ENCODE data around the gene RAB17. TPM values are rescaled to one million over a fixed set of nuclear protein-coding genes. Genes with fewer than 3 reads are reported as not detected.

Gene RAB17
- total RNA-seq, 1 experiment from 2014 or later: 1.3 TPM

DNA sequence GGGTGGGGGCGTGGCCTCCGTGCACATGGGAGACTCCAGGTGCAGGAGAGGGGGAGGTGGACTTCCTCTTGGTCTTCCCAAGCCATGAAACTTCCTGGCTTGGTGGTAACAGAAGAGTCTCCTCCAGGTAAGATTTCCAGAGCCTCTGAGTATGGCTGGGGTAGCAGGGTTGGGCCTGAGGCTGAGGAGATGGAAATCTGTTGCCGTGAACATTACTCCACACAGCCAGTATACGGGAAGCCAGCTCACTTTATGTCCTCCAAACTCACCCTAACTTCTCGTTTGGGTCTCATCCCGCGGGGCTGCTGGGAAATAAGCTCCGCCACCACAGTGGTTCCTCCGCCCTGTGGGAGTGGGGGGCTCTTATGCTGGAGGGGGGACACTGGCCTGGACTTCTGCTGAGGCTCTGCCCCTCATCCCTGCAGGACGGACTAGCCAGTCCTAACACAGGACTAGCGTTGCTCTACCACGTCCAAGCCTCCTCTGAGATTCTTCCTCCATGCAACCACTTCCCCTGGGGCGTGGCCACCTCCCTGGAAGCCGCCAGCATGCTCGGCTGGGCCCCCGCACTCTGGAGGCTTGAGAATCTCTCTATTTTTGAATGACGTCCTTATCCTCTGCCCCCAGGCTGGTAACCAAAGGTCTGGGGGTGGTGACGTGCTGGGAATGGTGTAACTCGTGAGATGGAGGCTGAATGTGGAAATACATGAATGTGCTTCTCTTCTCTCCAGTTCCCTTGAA, 777 bp upstream of the RAB17 start:
- no peaks in the 10 kb centered on the region for H3K36me3 ChIP-seq (ENCODE audit: insufficient read depth, low read length)
- H3K79me2 ChIP-seq (ENCODE audit: low read length): no peaks in the 10 kb centered on the region
- H4K20me1 ChIP-seq (ENCODE audit: insufficient read depth, low read depth, low read length): no peaks in the 10 kb centered on the region
- H3K27ac ChIP-seq (ENCODE audit: low read length): no peak overlapping the region
- no peaks in the 10 kb centered on the region for H3K4me1 ChIP-seq (ENCODE audit: low read length)
- no peaks in the 10 kb centered on the region for H3K9me3 ChIP-seq (ENCODE audit: low read length)
- DNase-seq: no peak
- no peak overlapping the region for H3K4me3 ChIP-seq (ENCODE audit: low read length)
- no peak overlapping the region for H2AFZ ChIP-seq (ENCODE audit: low read length)
- no peak overlapping the region for H3K4me2 ChIP-seq (ENCODE audit: low read depth, low read length, poor library complexity, severe bottlenecking)
- no peak overlapping the region for H3K9ac ChIP-seq (ENCODE audit: low read length)
- no peaks in the 10 kb centered on the region for H3K9me2 ChIP-seq (replicated peaks; ENCODE audit: insufficient read depth, low read length)
- H3K27me3 ChIP-seq (ENCODE audit: low read length): no peaks in the 10 kb centered on the region

DNA sequence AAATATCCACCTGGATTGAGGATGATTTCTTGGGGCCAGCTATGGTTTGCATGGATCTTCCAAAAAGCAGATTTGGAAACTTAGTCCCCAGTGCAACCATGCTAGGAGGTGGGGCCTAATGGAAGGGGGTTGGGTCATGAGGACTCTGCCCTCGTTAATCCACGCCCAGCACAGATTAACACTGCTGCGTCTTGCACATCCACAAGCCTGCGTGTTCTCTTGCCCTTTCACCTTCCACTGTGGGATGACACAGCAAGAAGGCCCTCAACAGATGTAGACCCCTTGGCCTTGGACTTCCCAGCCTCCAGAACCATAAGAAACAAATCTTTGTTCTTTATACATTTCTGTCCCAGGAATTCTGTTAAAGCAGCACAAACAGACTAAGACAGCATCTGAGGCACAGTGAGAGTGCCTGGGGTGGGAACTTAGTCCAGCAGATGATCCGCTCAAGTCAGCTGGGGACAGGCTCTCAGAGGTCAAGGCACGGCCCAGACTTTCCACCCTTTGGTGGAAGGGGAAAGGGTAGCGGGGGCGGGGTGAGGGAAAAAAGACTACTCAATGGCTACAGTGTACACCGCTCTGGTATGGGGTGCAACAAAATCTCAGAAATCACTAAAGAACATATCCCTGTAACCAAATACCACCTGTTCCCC, 2.4 kb downstream of the RAB17 start:
- Histone ChIP-seq H3K4me1 (ENCODE audit: low read length) (no peaks in the 10 kb centered on the region), H3K27ac (ENCODE audit: low read length) (no peak overlapping the region), H3K4me2 (ENCODE audit: low read depth, low read length, poor library complexity, severe bottlenecking) (no peak overlapping the region), H3K9me2 (replicated peaks; ENCODE audit: insufficient read depth, low read length) (no peaks in the 10 kb centered on the region), H3K4me3 (ENCODE audit: low read length) (no peak overlapping the region), H3K36me3 (ENCODE audit: insufficient read depth, low read length) (no peaks in the 10 kb centered on the region), H4K20me1 (ENCODE audit: insufficient read depth, low read depth, low read length) (no peaks in the 10 kb centered on the region), H3K27me3 (ENCODE audit: low read length) (no peaks in the 10 kb centered on the region), H3K9me3 (ENCODE audit: low read length) (no peaks in the 10 kb centered on the region), H3K9ac (ENCODE audit: low read length) (no peak overlapping the region), H3K79me2 (ENCODE audit: low read length) (no peaks in the 10 kb centered on the region), H2AFZ (ENCODE audit: low read length) (no peak overlapping the region)
- DNase-seq: no peak

GRCh38 chr2:237585590-237586221, 4.8 kb downstream of the RAB17 start:
- H4K20me1 ChIP-seq (ENCODE audit: insufficient read depth, low read depth, low read length): no peaks in the 10 kb centered on the region
- H3K27me3 ChIP-seq (ENCODE audit: low read length): no peaks in the 10 kb centered on the region
- H3K79me2 ChIP-seq (ENCODE audit: low read length): no peaks in the 10 kb centered on the region
- H3K4me1 ChIP-seq (ENCODE audit: low read length): no peaks in the 10 kb centered on the region
- no peaks in the 10 kb centered on the region for H3K36me3 ChIP-seq (ENCODE audit: insufficient read depth, low read length)
- H3K9me2 ChIP-seq (replicated peaks; ENCODE audit: insufficient read depth, low read length): no peaks in the 10 kb centered on the region
- no peak overlapping the region for H3K27ac ChIP-seq (ENCODE audit: low read length)
- H2AFZ ChIP-seq (ENCODE audit: low read length): no peak overlapping the region
- H3K9me3 ChIP-seq (ENCODE audit: low read length): no peaks in the 10 kb centered on the region
- no peak overlapping the region for H3K4me2 ChIP-seq (ENCODE audit: low read depth, low read length, poor library complexity, severe bottlenecking)
- H3K9ac ChIP-seq (ENCODE audit: low read length): no peak overlapping the region
- no peak overlapping the region for H3K4me3 ChIP-seq (ENCODE audit: low read length)
- no peak for DNase-seq

DNA sequence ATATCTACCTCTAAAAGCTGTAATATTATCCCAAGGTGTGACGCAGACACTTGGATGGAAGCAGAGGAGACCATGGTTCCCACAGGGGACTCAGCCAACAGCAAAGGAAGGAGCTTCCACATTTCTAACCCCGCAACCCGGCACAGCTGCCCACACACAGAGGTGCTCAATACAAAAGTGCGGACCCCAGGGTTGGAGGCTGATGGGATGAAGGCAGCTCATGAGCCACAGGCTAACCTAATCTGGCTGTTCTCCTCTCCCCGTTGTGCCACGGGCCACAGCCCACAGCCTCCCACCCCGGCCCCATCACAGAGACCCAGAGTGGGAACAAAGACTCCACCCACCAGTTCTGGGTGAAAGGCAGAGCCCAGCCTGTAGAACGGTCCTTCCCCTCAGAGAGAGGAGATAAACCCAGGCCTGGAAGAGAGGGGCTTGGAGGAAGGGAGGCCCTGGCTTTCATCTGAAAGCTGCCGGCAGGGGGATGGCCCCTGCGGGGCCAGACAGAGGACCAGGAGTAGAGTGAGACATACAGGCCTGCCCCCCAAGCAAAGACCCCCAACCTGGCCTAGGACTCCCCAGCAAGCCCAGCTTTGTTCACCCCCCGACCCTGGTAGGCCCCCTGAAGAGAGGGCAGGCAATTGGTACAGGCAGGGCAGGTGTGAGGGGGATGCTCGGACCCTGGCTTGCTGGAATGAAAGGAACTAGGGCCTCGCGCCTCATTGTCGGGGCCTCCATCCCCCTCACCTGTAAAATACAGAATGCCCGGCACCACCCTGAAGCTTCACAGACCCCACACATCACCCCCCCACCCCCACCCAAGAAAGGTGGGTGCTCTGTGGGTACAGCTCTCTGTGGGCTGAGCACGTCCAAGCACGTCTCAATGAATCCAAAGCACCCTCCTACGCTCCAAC, 6.9 kb downstream of the RAB17 start:
- H3K4me3 ChIP-seq (ENCODE audit: low read length): no peak overlapping the region
- no peaks in the 10 kb centered on the region for H3K4me1 ChIP-seq (ENCODE audit: low read length)
- H3K9me2 ChIP-seq (replicated peaks; ENCODE audit: insufficient read depth, low read length): no peaks in the 10 kb centered on the region
- H3K9ac ChIP-seq (ENCODE audit: low read length): no peak overlapping the region
- H2AFZ ChIP-seq (ENCODE audit: low read length): no peak overlapping the region
- no peaks in the 10 kb centered on the region for H3K36me3 ChIP-seq (ENCODE audit: insufficient read depth, low read length)
- no peak overlapping the region for H3K27ac ChIP-seq (ENCODE audit: low read length)
- H3K79me2 ChIP-seq (ENCODE audit: low read length): no peaks in the 10 kb centered on the region
- no peak overlapping the region for H3K4me2 ChIP-seq (ENCODE audit: low read depth, low read length, poor library complexity, severe bottlenecking)
- H3K9me3 ChIP-seq (ENCODE audit: low read length): no peaks in the 10 kb centered on the region
- H4K20me1 ChIP-seq (ENCODE audit: insufficient read depth, low read depth, low read length): no peaks in the 10 kb centered on the region
- no peaks in the 10 kb centered on the region for H3K27me3 ChIP-seq (ENCODE audit: low read length)
- no peak for DNase-seq

DNA sequence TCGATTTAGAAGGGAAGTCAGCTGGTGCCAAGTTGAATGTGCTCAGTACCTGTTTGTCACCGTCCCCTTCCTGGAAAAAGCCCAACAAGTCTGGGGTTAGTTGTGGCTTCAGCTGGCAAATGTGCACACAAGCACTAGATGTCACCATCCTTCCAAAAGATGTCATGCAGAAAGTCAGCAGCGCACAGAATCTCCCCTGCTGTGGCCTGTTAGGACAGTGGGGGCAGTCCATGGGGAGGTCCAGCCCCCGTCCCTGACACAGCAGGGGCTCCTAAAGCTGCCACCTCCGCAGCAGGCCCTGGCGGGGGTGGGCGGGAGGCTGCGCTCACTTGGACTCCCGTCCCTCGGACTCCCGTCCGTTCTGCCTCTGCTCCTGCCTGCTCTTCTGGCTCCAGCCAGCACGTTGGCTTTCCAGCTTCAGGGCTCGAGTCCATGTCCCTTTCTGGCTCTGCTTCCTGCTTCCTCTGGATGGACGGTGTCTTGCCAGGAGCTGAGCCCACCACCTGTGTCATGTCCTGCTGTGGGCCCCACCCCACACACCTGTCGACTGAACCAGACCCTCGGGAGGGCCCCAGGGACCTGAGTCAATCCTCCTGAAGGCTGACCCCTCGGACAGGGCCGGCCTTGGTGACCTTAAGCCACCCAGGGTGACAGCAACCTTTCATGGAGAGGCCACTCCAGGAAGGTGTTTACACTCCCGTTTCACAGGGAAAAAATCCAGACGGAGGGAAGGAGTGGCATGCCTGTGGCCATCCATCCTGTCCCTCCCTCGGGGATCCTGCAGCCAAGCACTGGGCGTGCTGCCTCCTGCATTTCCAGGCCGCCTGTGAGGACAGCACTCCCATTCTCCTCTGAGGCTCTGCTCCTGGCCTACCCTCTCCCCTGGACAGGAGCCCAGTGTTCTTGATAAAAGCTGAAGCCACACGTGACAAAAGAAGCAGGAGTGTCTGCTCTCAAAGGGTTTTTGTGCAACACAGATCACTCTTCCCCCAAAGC, 8.5 kb downstream of the RAB17 start:
- no peak overlapping the region for H3K4me2 ChIP-seq (ENCODE audit: low read depth, low read length, poor library complexity, severe bottlenecking)
- no peaks in the 10 kb centered on the region for H3K36me3 ChIP-seq (ENCODE audit: insufficient read depth, low read length)
- H3K27ac ChIP-seq (ENCODE audit: low read length): no peak overlapping the region
- H2AFZ ChIP-seq (ENCODE audit: low read length): no peak overlapping the region
- H4K20me1 ChIP-seq (ENCODE audit: insufficient read depth, low read depth, low read length): no peaks in the 10 kb centered on the region
- H3K4me1 ChIP-seq (ENCODE audit: low read length): no peaks in the 10 kb centered on the region
- no peak overlapping the region for H3K4me3 ChIP-seq (ENCODE audit: low read length)
- H3K9me2 ChIP-seq (replicated peaks; ENCODE audit: insufficient read depth, low read length): no peaks in the 10 kb centered on the region
- H3K79me2 ChIP-seq (ENCODE audit: low read length): no peaks in the 10 kb centered on the region
- H3K9ac ChIP-seq (ENCODE audit: low read length): no peak overlapping the region
- DNase-seq: no peak
- no peaks in the 10 kb centered on the region for H3K9me3 ChIP-seq (ENCODE audit: low read length)
- H3K27me3 ChIP-seq (ENCODE audit: low read length): no peaks in the 10 kb centered on the region

GRCh38 chr2:237581326-237581725, 9.2 kb downstream of the RAB17 start:
- no peaks in the 10 kb centered on the region for H3K36me3 ChIP-seq (ENCODE audit: insufficient read depth, low read length)
- H3K4me2 ChIP-seq (ENCODE audit: low read depth, low read length, poor library complexity, severe bottlenecking): no peak overlapping the region
- no peaks in the 10 kb centered on the region for H3K9me3 ChIP-seq (ENCODE audit: low read length)
- no peaks in the 10 kb centered on the region for H3K27me3 ChIP-seq (ENCODE audit: low read length)
- no peak overlapping the region for H3K9ac ChIP-seq (ENCODE audit: low read length)
- no peak overlapping the region for H3K4me3 ChIP-seq (ENCODE audit: low read length)
- H3K79me2 ChIP-seq (ENCODE audit: low read length): no peaks in the 10 kb centered on the region
- no peaks in the 10 kb centered on the region for H4K20me1 ChIP-seq (ENCODE audit: insufficient read depth, low read depth, low read length)
- DNase-seq: no peak
- no peak overlapping the region for H3K27ac ChIP-seq (ENCODE audit: low read length)
- H3K4me1 ChIP-seq (ENCODE audit: low read length): no peaks in the 10 kb centered on the region
- no peaks in the 10 kb centered on the region for H3K9me2 ChIP-seq (replicated peaks; ENCODE audit: insufficient read depth, low read length)
- H2AFZ ChIP-seq (ENCODE audit: low read length): no peak overlapping the region

DNA sequence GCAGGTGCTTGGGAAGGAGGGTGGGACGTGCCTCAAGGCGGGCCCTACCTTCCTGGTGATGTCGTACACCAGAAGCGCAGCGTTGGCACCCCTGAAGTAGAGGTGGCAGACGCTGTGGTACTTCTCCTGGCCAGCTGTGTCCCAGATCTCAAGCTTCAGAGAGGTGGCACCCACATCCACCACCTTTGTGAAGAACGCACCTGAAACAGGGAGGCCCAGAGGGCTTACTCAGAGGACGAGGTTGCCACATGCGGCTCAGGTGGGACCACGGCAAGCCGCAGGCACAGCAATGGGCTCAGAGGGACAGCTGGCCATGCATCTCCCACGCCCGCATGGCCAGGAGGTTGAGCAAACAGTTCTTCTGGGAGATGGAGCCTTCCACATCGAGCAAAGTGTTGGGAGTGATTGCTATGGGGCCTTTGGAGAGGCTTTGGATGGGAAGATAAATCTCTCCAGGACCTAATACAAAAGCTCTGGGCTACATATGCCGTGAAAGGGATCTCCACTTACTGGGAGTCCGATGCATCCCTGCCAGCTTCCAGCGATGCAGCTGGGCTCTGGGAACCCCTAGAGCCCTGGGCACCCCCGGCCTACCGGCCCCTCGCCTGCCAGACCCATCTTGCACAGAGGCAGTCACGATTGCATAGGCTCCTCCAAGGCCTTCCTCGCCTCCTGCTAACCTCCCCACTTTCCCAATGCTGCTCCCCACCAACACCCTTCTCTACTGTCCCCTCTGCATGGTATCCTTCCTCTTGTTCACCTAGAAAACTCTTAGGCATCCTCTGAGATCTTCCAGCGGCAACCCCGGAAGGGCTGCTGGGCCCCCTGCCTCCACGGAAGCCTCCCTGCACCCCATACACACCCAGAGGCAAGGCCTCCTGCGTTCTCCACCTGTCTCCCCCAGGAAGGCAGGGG, 12.3 kb downstream of the RAB17 start:
- no peak overlapping the region for H2AFZ ChIP-seq (ENCODE audit: low read length)
- no peaks in the 10 kb centered on the region for H4K20me1 ChIP-seq (ENCODE audit: insufficient read depth, low read depth, low read length)
- H3K79me2 ChIP-seq (ENCODE audit: low read length): no peaks in the 10 kb centered on the region
- H3K9ac ChIP-seq (ENCODE audit: low read length): no peak overlapping the region
- no peaks in the 10 kb centered on the region for H3K9me3 ChIP-seq (ENCODE audit: low read length)
- no peaks in the 10 kb centered on the region for H3K4me1 ChIP-seq (ENCODE audit: low read length)
- H3K9me2 ChIP-seq (replicated peaks; ENCODE audit: insufficient read depth, low read length): no peaks in the 10 kb centered on the region
- H3K27ac ChIP-seq (ENCODE audit: low read length): no peak overlapping the region
- DNase-seq: no peak
- no peaks in the 10 kb centered on the region for H3K27me3 ChIP-seq (ENCODE audit: low read length)
- no peak overlapping the region for H3K4me2 ChIP-seq (ENCODE audit: low read depth, low read length, poor library complexity, severe bottlenecking)
- H3K4me3 ChIP-seq (ENCODE audit: low read length): no peak overlapping the region
- H3K36me3 ChIP-seq (ENCODE audit: insufficient read depth, low read length): no peaks in the 10 kb centered on the region

All from Karpas-422 (cell line).